GM12801 (cell line): ENCODE results near the gene PACS1.

ENCODE experiments used
- CTCF ChIP-seq: IDR thresholded peaks from one replicate; pipeline ENCODE4 v1.5.1; 2011; ENCODE audit warnings: control low read depth; ENCODE audit not compliant: insufficient read length; ENCODE audit errors: extremely low read depth

The PACS1 gene

GRCh38 chr11:66238786-66239413 is 168.8 kb downstream of the PACS1 start:
- TF ChIP-seq CTCF, result no peak

GRCh38 chr11:66239511-66239910 is 169.4 kb downstream of the PACS1 start:
- TF ChIP-seq CTCF, result no peak

GRCh38 chr11:66239998-66240780 is 170.1 kb downstream of the PACS1 start:
- TF ChIP-seq CTCF, result no peak

GRCh38 chr11:66240781-66241136 is 170.7 kb downstream of the PACS1 start:
- TF ChIP-seq CTCF, result no peak

GRCh38 chr11:66242095-66242765 is 172.2 kb downstream of the PACS1 start:
- no peak for TF ChIP-seq CTCF

- no peak for TF ChIP-seq CTCF
These were observed 173.9 kb downstream of the PACS1 start for GRCh38 chr11:66243782-66244535.

GRCh38 chr11:66247295-66247694 is 177.2 kb downstream of the PACS1 start:
- no peak for TF ChIP-seq CTCF
